ENCODE measurements around the gene MRPL14. TPM values are rescaled to one million over a fixed set of nuclear protein-coding genes. Genes with fewer than 3 reads are reported as not detected.

MRPL14 gene
- total and polyA plus RNA-seq, 9 of the 15 experiments (the other 6 are each of a cell fraction or from before 2014, with no cell fraction given): 126 to 424 (median 165) TPM

GRCh38 chr6:44133981-44134711 is 6.9 kb upstream of the MRPL14 start (continued):
- 0 out of 2 replicates have a peak, but pooled peaks have one; percentile 14 for TF ChIP-seq DEAF1 (CRISPR knock-in tag; IDR thresholded peaks at IDR 0.05)
- peak; percentile 35; the same call in 1 of the 2 replicates for TF ChIP-seq NCOA1 (IDR thresholded peaks at IDR 0.05; ENCODE audit: low read depth)
- TF ChIP-seq PRPF4 (IDR thresholded peaks at IDR 0.05; ENCODE audit: insufficient read depth, low read depth, low read length, poor library complexity, severe bottlenecking): no peak
- TF ChIP-seq JUND (IDR thresholded peaks at IDR 0.05; ENCODE audit: borderline replicate concordance, low read depth, low read length): peak; percentile 89
- peak; percentile 69; the same call in 2 of the 3 replicates for TF ChIP-seq JUND (tag; IDR thresholded peaks at IDR 0.05; ENCODE audit: borderline replicate concordance, low read depth, low read length)
- 0 out of 2 replicates have a peak, but pooled peaks have one; percentile 33 for TF ChIP-seq PML (IDR thresholded peaks at IDR 0.05; ENCODE audit: low read length)
- TF ChIP-seq ZBTB7A (IDR thresholded peaks at IDR 0.05; ENCODE audit: borderline replicate concordance, control insufficient read depth, low read depth, low read length): peak; percentile 100
- TF ChIP-seq KLF13 (tag; IDR thresholded peaks at IDR 0.05; ENCODE audit: borderline replicate concordance, low read depth): no peak
- TF ChIP-seq MYBL2 (IDR thresholded peaks at IDR 0.05; ENCODE audit: low read depth): no peak
- no peak for TF ChIP-seq MYBL2 (CRISPR knock-in tag; IDR thresholded peaks at IDR 0.05; ENCODE audit: borderline replicate concordance)
- peak; percentile 66 for TF ChIP-seq MBD2 (IDR thresholded peaks at IDR 0.05; ENCODE audit: borderline replicate concordance, low read depth)
- peak; percentile 89 for TF ChIP-seq TAL1 (IDR thresholded peaks at IDR 0.05)
- peak; percentile 87 for TF ChIP-seq HDAC2 (IDR thresholded peaks at IDR 0.05)
- no peak for TF ChIP-seq NRF1 (conservative IDR thresholded peaks at IDR 0.05 in 1 of 2, IDR thresholded peaks at IDR 0.05 in 1 of 2)
- peak; percentile 59 for TF ChIP-seq NEUROD1 (IDR thresholded peaks at IDR 0.05; ENCODE audit: borderline replicate concordance, low read depth, low read length, partially characterized antibody)
- TF ChIP-seq CEBPZ (IDR thresholded peaks at IDR 0.05; ENCODE audit: borderline replicate concordance, low read depth, low read length): no peak
- no peak for TF ChIP-seq MECOM (CRISPR knock-in tag; IDR thresholded peaks at IDR 0.05)
- TF ChIP-seq ZNF263 (CRISPR knock-in tag; IDR thresholded peaks at IDR 0.05; ENCODE audit: borderline replicate concordance): no peak
- peak in 1 of 2 experiments; percentile 68; a peak in 1 of 4 replicates for TF ChIP-seq NONO (IDR thresholded peaks at IDR 0.05; ENCODE audit: low read depth in 2 of 2, low read length in 1 of 2)
- TF ChIP-seq TSC22D4 (tag; IDR thresholded peaks at IDR 0.05): no peak
- TF ChIP-seq MNT (conservative IDR thresholded peaks at IDR 0.05): peak; percentile 28 to 81; a peak in 2 of 4 replicates
- no peak for TF ChIP-seq ZNF785 (CRISPR knock-in tag; IDR thresholded peaks at IDR 0.05)

All from K562 (cell line).